ENCODE data around the gene ZIC1.

ZIC1 gene

GRCh38 chr3:147403511-147403910, 5.7 kb upstream of the ZIC1 start:
- H4K20me1 ChIP-seq (ENCODE audit: insufficient read depth, low read length), result no peaks in the 10 kb centered on the region
- no peak overlapping the region for H3K4me3 ChIP-seq (ENCODE audit: low read length)
- no peak overlapping the region for H3K9ac ChIP-seq (ENCODE audit: low read length)
- H3K9me3 ChIP-seq (ENCODE audit: insufficient read depth, low read length), result peaks cover 3% of the 10 kb centered on the region; the same call in 1 of the 2 replicates
- TF ChIP-seq EZH2phosphoT487 (IDR thresholded peaks at IDR 0.05; ENCODE audit: low read depth) (no peak), CTCF (IDR thresholded peaks at IDR 0.05; ENCODE audit: low read depth, low read length) (no peak)
- no peak overlapping the region for H3K4me2 ChIP-seq (ENCODE audit: low read length)
- H3K79me2 ChIP-seq (ENCODE audit: low read length), result no peaks in the 10 kb centered on the region
- H3K36me3 ChIP-seq (replicated peaks; ENCODE audit: low read depth, low read length), result no peaks in the 10 kb centered on the region
- H3K27me3 ChIP-seq (ENCODE audit: low read depth, low read length), result no peaks in the 10 kb centered on the region
- H2AFZ ChIP-seq (ENCODE audit: low read depth, low read length), result no peak overlapping the region
- no peaks in the 10 kb centered on the region for H3K4me1 ChIP-seq (ENCODE audit: low read length)
- no peak overlapping the region for H3K27ac ChIP-seq (ENCODE audit: low read length)

- no peaks in the 10 kb centered on the region for H3K79me2 ChIP-seq (ENCODE audit: low read length)
- no peaks in the 10 kb centered on the region for H3K27me3 ChIP-seq (ENCODE audit: low read depth, low read length)
- H3K36me3 ChIP-seq (replicated peaks; ENCODE audit: low read depth, low read length), result no peaks in the 10 kb centered on the region
- TF ChIP-seq CTCF (IDR thresholded peaks at IDR 0.05; ENCODE audit: low read depth, low read length) (no peak), EZH2phosphoT487 (IDR thresholded peaks at IDR 0.05; ENCODE audit: low read depth) (no peak)
- H3K9me3 ChIP-seq (ENCODE audit: insufficient read depth, low read length), result peaks cover 3% of the 10 kb centered on the region; the same call in 1 of the 2 replicates
- H3K9ac ChIP-seq (ENCODE audit: low read length), result no peak overlapping the region
- H3K4me1 ChIP-seq (ENCODE audit: low read length), result no peaks in the 10 kb centered on the region
- H3K4me3 ChIP-seq (ENCODE audit: low read length), result no peak overlapping the region
- no peak overlapping the region for H3K4me2 ChIP-seq (ENCODE audit: low read length)
- H4K20me1 ChIP-seq (ENCODE audit: insufficient read depth, low read length), result no peaks in the 10 kb centered on the region
- no peak overlapping the region for H3K27ac ChIP-seq (ENCODE audit: low read length)
- H2AFZ ChIP-seq (ENCODE audit: low read depth, low read length), result no peak overlapping the region
Measured at GRCh38 chr3:147404000-147404799, 5.0 kb upstream of the ZIC1 start.

GRCh38 chr3:147404800-147405230, 4.3 kb upstream of the ZIC1 start:
- H3K4me3 ChIP-seq (ENCODE audit: low read length), result no peak overlapping the region
- H3K27me3 ChIP-seq (ENCODE audit: low read depth, low read length), result no peaks in the 10 kb centered on the region
- H3K4me1 ChIP-seq (ENCODE audit: low read length), result no peaks in the 10 kb centered on the region

More at GRCh38 chr3:147404800-147405230, 4.3 kb upstream of the ZIC1 start:
- Histone ChIP-seq H4K20me1 (ENCODE audit: insufficient read depth, low read length) (no peaks in the 10 kb centered on the region), H3K9me3 (ENCODE audit: insufficient read depth, low read length) (peaks cover 3% of the 10 kb centered on the region; the same call in 1 of the 2 replicates), H3K27ac (ENCODE audit: low read length) (no peak overlapping the region), H3K4me2 (ENCODE audit: low read length) (no peak overlapping the region), H2AFZ (ENCODE audit: low read depth, low read length) (no peak overlapping the region), H3K9ac (ENCODE audit: low read length) (no peak overlapping the region), H3K79me2 (ENCODE audit: low read length) (no peaks in the 10 kb centered on the region), H3K36me3 (replicated peaks; ENCODE audit: low read depth, low read length) (no peaks in the 10 kb centered on the region)
- TF ChIP-seq CTCF (IDR thresholded peaks at IDR 0.05; ENCODE audit: low read depth, low read length) (no peak), EZH2phosphoT487 (IDR thresholded peaks at IDR 0.05; ENCODE audit: low read depth) (no peak)

Measured in OCI-LY3 (cell line).